ENCODE data around the gene PSMD5.

Gene PSMD5

GRCh38 chr9:120779227-120779626, 63.5 kb downstream of the PSMD5 start:
- peaks cover 7% of the 10 kb centered on the region for H3K79me2 ChIP-seq (ENCODE audit: control insufficient read depth, insufficient read depth, low read length, unreplicated experiment)

GRCh38 chr9:120778758-120779157, 64.0 kb downstream of the PSMD5 start:
- Histone ChIP-seq H2AFZ (ENCODE audit: low read length, unreplicated experiment) (no peak overlapping the region), H3K27ac (ENCODE audit: low read depth, low read length) (no peak overlapping the region), H3K79me2 (ENCODE audit: control insufficient read depth, insufficient read depth, low read length, unreplicated experiment) (peaks cover 7% of the 10 kb centered on the region), H3K4me1 (ENCODE audit: control insufficient read depth, insufficient read depth, low read length, unreplicated experiment) (no peaks in the 10 kb centered on the region), H3K27me3 (ENCODE audit: insufficient read depth, low read length) (no peaks in the 10 kb centered on the region), H3K36me3 (ENCODE audit: insufficient read depth, low read length) (peaks cover 17% of the 10 kb centered on the region), H3K4me3 (ENCODE audit: low read depth, low read length) (no peak overlapping the region)

More at GRCh38 chr9:120779227-120779626, 63.5 kb downstream of the PSMD5 start:
- Histone ChIP-seq H2AFZ (ENCODE audit: low read length, unreplicated experiment) (no peak overlapping the region), H3K4me3 (ENCODE audit: low read depth, low read length) (no peak overlapping the region), H3K27ac (ENCODE audit: low read depth, low read length) (no peak overlapping the region), H3K27me3 (ENCODE audit: insufficient read depth, low read length) (no peaks in the 10 kb centered on the region), H3K4me1 (ENCODE audit: control insufficient read depth, insufficient read depth, low read length, unreplicated experiment) (no peaks in the 10 kb centered on the region), H3K36me3 (ENCODE audit: insufficient read depth, low read length) (peaks cover 17% of the 10 kb centered on the region)

GRCh38 chr9:120777229-120777628, 65.5 kb downstream of the PSMD5 start:
- Histone ChIP-seq H3K79me2 (ENCODE audit: control insufficient read depth, insufficient read depth, low read length, unreplicated experiment) (peaks cover 5% of the 10 kb centered on the region), H3K27me3 (ENCODE audit: insufficient read depth, low read length) (no peaks in the 10 kb centered on the region), H3K27ac (ENCODE audit: low read depth, low read length) (no peak overlapping the region), H3K4me3 (ENCODE audit: low read depth, low read length) (no peak overlapping the region), H3K4me1 (ENCODE audit: control insufficient read depth, insufficient read depth, low read length, unreplicated experiment) (no peaks in the 10 kb centered on the region), H2AFZ (ENCODE audit: low read length, unreplicated experiment) (no peak overlapping the region), H3K36me3 (ENCODE audit: insufficient read depth, low read length) (peaks cover 17% of the 10 kb centered on the region)

GRCh38 chr9:120776788-120777187, 65.9 kb downstream of the PSMD5 start:
- Histone ChIP-seq H3K36me3 (ENCODE audit: insufficient read depth, low read length) (peaks cover 17% of the 10 kb centered on the region), H2AFZ (ENCODE audit: low read length, unreplicated experiment) (no peak overlapping the region), H3K4me1 (ENCODE audit: control insufficient read depth, insufficient read depth, low read length, unreplicated experiment) (no peaks in the 10 kb centered on the region), H3K27me3 (ENCODE audit: insufficient read depth, low read length) (no peaks in the 10 kb centered on the region), H3K4me3 (ENCODE audit: low read depth, low read length) (no peak overlapping the region), H3K79me2 (ENCODE audit: control insufficient read depth, insufficient read depth, low read length, unreplicated experiment) (peaks cover 5% of the 10 kb centered on the region), H3K27ac (ENCODE audit: low read depth, low read length) (no peak overlapping the region)

GRCh38 chr9:120775859-120776258, 66.9 kb downstream of the PSMD5 start:
- H3K27ac ChIP-seq (ENCODE audit: low read depth, low read length), result no peak overlapping the region

GRCh38 chr9:120774719-120775118, 68.0 kb downstream of the PSMD5 start:
- Histone ChIP-seq H3K27ac (ENCODE audit: low read depth, low read length) (no peak overlapping the region), H3K4me1 (ENCODE audit: control insufficient read depth, insufficient read depth, low read length, unreplicated experiment) (no peaks in the 10 kb centered on the region), H3K79me2 (ENCODE audit: control insufficient read depth, insufficient read depth, low read length, unreplicated experiment) (no peaks in the 10 kb centered on the region), H3K4me3 (ENCODE audit: low read depth, low read length) (no peak overlapping the region), H3K36me3 (ENCODE audit: insufficient read depth, low read length) (peaks cover 24% of the 10 kb centered on the region), H3K27me3 (ENCODE audit: insufficient read depth, low read length) (no peaks in the 10 kb centered on the region), H2AFZ (ENCODE audit: low read length, unreplicated experiment) (no peak overlapping the region)

More at GRCh38 chr9:120775859-120776258, 66.9 kb downstream of the PSMD5 start:
- Histone ChIP-seq H3K27me3 (ENCODE audit: insufficient read depth, low read length) (no peaks in the 10 kb centered on the region), H3K4me1 (ENCODE audit: control insufficient read depth, insufficient read depth, low read length, unreplicated experiment) (no peaks in the 10 kb centered on the region), H3K4me3 (ENCODE audit: low read depth, low read length) (no peak overlapping the region), H3K36me3 (ENCODE audit: insufficient read depth, low read length) (peaks cover 21% of the 10 kb centered on the region), H2AFZ (ENCODE audit: low read length, unreplicated experiment) (no peak overlapping the region), H3K79me2 (ENCODE audit: control insufficient read depth, insufficient read depth, low read length, unreplicated experiment) (peaks cover 5% of the 10 kb centered on the region)

GRCh38 chr9:120773256-120773655, 69.5 kb downstream of the PSMD5 start:
- Histone ChIP-seq H2AFZ (ENCODE audit: low read length, unreplicated experiment) (no peak overlapping the region), H3K79me2 (ENCODE audit: control insufficient read depth, insufficient read depth, low read length, unreplicated experiment) (no peaks in the 10 kb centered on the region), H3K27ac (ENCODE audit: low read depth, low read length) (no peak overlapping the region), H3K27me3 (ENCODE audit: insufficient read depth, low read length) (no peaks in the 10 kb centered on the region), H3K36me3 (ENCODE audit: insufficient read depth, low read length) (peaks cover 33% of the 10 kb centered on the region), H3K4me1 (ENCODE audit: control insufficient read depth, insufficient read depth, low read length, unreplicated experiment) (no peaks in the 10 kb centered on the region), H3K4me3 (ENCODE audit: low read depth, low read length) (no peak overlapping the region)

GRCh38 chr9:120770931-120771330, 71.8 kb downstream of the PSMD5 start:
- H3K27me3 ChIP-seq (ENCODE audit: insufficient read depth, low read length), result no peaks in the 10 kb centered on the region
- no peak overlapping the region for H3K27ac ChIP-seq (ENCODE audit: low read depth, low read length)
- no peak overlapping the region for H2AFZ ChIP-seq (ENCODE audit: low read length, unreplicated experiment)
- H3K36me3 ChIP-seq (ENCODE audit: insufficient read depth, low read length), result peaks cover 26% of the 10 kb centered on the region
- peaks cover 9% of the 10 kb centered on the region for H3K4me1 ChIP-seq (ENCODE audit: control insufficient read depth, insufficient read depth, low read length, unreplicated experiment)
- H3K79me2 ChIP-seq (ENCODE audit: control insufficient read depth, insufficient read depth, low read length, unreplicated experiment), result no peaks in the 10 kb centered on the region
- H3K4me3 ChIP-seq (ENCODE audit: low read depth, low read length), result no peak overlapping the region

GRCh38 chr9:120768886-120769285, 73.8 kb downstream of the PSMD5 start:
- H3K4me1 ChIP-seq (ENCODE audit: control insufficient read depth, insufficient read depth, low read length, unreplicated experiment), result peaks cover 9% of the 10 kb centered on the region
- no peak overlapping the region for H2AFZ ChIP-seq (ENCODE audit: low read length, unreplicated experiment)
- no peak overlapping the region for H3K27ac ChIP-seq (ENCODE audit: low read depth, low read length)
- H3K27me3 ChIP-seq (ENCODE audit: insufficient read depth, low read length), result no peaks in the 10 kb centered on the region
- no peaks in the 10 kb centered on the region for H3K79me2 ChIP-seq (ENCODE audit: control insufficient read depth, insufficient read depth, low read length, unreplicated experiment)
- no peak overlapping the region for H3K4me3 ChIP-seq (ENCODE audit: low read depth, low read length)
- peaks cover 22% of the 10 kb centered on the region for H3K36me3 ChIP-seq (ENCODE audit: insufficient read depth, low read length)

- H3K27me3 ChIP-seq (ENCODE audit: insufficient read depth, low read length), result no peaks in the 10 kb centered on the region
- no peaks in the 10 kb centered on the region for H3K79me2 ChIP-seq (ENCODE audit: control insufficient read depth, insufficient read depth, low read length, unreplicated experiment)
- peaks cover 22% of the 10 kb centered on the region for H3K36me3 ChIP-seq (ENCODE audit: insufficient read depth, low read length)
- no peak overlapping the region for H3K27ac ChIP-seq (ENCODE audit: low read depth, low read length)
- no peak overlapping the region for H2AFZ ChIP-seq (ENCODE audit: low read length, unreplicated experiment)
- H3K4me3 ChIP-seq (ENCODE audit: low read depth, low read length), result no peak overlapping the region
- peaks cover 9% of the 10 kb centered on the region for H3K4me1 ChIP-seq (ENCODE audit: control insufficient read depth, insufficient read depth, low read length, unreplicated experiment)
Observed at GRCh38 chr9:120768247-120768646, 74.5 kb downstream of the PSMD5 start.

- peaks cover 22% of the 10 kb centered on the region for H3K36me3 ChIP-seq (ENCODE audit: insufficient read depth, low read length)
- no peaks in the 10 kb centered on the region for H3K79me2 ChIP-seq (ENCODE audit: control insufficient read depth, insufficient read depth, low read length, unreplicated experiment)
- no peak overlapping the region for H3K27ac ChIP-seq (ENCODE audit: low read depth, low read length)
- no peak overlapping the region for H3K4me3 ChIP-seq (ENCODE audit: low read depth, low read length)
- no peaks in the 10 kb centered on the region for H3K27me3 ChIP-seq (ENCODE audit: insufficient read depth, low read length)
- H2AFZ ChIP-seq (ENCODE audit: low read length, unreplicated experiment), result no peak overlapping the region
- peaks cover 9% of the 10 kb centered on the region for H3K4me1 ChIP-seq (ENCODE audit: control insufficient read depth, insufficient read depth, low read length, unreplicated experiment)
Observed at GRCh38 chr9:120767451-120767850, 75.3 kb downstream of the PSMD5 start.

Measured in ACC112 (cell line).